Glomerular visceral epithelial cell (primary cell): ENCODE measurements around the gene MYO1G.
"Not testable (repeated sequence)": the region's sequence is repeated elsewhere in the genome, so short reads cannot be mapped to it uniquely, and the experiment has no call there.

Experiments
- DNase-seq: peaks from one replicate; pipeline ENCODE4 v3.0.0-alpha.2; 2016; ENCODE audit errors: extremely low spot score

Gene MYO1G

DNA sequence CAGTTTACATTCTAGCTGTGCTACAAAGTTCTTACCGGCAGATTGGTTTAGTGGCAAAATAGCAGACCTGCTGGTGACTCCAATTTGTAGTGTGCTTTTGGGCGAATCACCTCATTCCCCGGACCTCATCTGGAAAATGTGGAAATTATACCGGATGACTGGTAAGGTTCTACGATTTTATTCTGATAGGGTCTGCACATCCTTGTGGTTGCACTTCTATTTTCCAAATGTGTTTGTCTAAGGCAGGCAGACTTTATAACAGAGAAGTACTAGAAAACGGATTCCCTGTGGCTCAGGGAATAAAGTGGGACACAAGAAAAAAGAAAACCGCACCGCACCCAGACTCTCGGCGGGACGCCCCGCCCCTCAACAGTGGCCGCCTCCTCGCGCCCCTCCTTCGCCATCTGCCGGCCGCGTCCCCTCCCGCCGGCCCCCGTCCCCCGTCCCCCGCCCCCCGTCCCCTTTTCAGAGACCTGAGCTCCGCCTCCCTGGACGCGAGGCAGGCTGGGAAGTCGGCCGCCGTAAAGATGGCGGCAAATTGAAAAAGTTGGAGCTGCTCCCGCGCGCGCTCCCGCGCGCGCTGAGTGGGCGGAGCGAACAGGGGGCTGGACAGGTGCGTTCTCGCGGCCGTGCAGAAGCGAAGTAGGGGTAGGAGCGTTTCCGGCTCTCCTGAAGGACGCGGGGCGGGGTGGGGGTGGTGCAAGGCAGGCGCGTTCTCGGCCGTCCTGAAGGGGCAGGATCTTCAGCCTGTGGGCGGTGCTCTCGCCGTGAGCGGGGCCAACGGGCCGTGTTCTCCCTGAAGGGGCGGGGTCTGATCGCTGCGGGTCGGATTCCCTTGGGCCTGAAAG is 20.7 kb upstream of the MYO1G start:
- peak; percentile 99 for DNase-seq

DNA sequence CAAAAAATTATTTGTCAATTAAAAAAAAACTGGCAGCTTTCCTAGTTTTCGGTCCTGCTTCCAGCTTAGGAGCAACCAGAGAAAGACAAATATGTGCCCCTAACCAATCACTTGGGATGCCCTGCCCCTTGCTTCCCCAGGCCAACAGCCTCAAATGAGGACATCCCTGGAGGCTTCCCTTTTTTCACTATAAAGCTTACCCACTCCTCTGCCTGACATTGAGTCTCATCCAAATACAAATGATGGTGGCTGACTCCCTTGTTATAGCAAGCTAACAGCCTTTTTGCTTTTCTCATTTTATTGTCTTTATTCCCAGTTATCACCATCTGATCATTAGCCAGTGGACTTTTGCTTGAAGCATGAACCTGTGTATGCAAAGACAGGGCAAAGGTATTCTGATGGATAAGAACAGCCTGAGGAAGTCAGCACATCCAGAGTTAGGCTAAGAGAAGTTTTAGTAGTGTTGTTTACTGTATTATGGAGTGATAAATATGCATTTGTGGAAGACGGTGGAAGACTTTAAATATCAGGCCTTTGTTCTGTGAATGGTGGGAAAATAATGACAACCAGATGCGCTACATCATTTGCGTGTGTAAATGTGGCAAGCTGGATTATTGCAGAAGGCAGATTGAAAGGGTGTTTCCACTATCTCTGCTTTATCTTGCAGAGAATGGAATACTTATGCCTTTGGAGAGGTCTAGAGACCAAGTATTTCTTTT is 19.5 kb upstream of the MYO1G start:
- no peak for DNase-seq

DNA sequence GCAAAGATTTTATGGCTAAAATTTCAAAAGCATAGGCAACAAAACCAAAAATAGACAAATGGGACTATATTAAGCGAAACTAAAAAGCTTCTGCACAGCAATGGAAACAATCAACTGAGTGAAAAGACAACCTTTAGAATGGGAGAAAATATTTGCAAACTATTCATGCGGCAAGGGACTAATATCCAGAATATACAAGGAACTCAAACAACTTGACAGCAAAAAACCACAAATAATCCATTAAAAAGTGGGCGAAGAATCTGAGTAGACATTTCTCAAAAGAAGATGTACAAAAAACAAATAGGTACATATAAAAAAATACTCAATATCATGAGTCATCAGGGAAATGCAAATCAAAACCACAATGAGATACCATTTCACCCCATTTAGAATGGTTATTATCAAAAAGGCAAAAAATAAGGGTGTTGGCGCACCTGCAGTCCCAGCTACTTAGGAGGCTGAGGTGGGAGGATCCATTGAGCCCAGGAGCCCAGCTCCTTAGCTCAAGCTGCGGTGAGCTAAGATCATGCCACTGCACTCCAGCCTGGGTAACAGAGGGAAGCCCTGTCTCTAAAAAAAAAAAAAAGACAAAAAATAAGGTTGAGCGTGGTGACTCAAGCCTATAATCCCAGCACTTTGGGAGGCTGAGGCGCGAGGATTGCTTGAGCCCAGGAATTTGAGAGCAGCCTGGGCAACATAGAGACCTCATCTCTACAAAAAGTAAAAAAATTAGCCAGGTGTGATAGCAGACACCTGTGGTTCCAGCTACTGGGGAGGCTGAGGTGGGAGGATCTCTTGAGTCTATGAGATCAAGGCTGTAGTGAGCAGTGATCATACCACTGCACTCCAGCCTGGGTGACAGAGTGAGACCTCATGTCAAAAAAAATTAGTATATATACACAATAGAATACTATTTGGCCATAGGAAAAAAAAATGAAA is 17.0 kb upstream of the MYO1G start:
- no peak for DNase-seq

DNA sequence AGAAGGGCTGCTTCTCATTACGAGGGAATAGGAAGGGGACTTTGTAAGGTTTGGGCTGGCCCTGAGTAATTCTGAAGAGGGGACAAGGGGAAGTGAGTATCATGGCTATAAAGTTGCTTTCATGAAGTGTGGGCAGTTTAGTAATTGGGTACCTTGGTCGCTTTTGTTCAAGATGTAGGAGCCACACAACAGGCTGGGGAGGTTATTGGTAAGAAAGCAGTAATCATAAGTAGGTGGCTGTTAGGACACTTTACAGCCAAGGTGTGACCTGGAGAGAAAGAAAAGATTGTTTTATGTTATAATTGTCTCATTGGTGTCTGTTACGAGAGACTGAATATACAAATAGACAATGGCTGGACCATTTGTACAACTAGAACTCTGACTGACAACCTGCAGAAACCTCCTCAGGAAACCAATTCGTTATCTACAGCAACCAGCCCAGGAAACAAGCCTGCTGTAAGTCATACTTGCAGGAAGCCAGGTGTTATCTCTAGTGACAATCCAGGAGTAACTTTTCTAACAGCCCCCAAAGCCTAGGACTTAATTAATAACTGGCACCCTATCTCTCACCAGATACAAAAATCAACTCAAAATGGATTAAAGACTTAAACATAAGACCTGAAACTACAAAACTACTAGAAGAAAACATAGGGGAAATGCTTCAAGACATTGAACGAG is 16.2 kb upstream of the MYO1G start:
- no peak for DNase-seq

DNA sequence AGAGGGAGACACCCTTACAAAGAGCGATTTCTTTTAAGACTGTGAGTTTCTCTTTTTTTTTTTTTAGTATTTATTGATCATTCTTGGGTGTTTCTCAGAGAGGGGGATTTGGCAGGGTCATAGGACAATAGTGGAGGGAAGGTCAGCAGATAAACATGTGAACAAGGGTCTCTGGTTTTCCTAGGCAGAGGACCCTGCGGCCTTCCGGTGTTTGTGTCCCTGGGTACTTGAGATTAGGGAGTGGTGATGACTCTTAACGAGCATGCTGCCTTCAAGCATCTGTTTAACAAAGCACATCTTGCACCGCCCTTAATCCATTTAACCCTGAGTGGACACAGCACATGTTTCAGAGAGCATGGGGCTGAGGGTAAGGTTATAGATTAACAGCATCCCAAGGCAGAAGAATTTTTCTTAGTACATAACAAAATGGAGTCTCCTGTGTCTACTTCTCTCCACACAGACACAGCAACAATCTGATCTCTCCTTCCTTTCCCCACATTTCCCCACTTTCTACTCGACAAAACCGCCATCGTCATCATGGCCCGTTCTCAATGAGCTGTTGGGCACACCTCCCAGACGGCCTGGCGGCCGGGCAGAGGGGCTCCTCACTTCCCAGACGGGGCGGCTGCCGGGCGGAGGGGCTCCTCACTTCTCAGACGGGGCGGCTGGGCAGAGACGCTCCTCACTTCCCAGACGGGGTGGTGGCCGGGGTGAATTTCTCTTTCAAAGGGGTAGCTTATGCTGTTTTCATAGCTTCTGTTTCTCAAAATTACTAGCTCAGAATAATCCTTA is 13.4 kb upstream of the MYO1G start:
- not testable (repeated sequence) for DNase-seq

DNA sequence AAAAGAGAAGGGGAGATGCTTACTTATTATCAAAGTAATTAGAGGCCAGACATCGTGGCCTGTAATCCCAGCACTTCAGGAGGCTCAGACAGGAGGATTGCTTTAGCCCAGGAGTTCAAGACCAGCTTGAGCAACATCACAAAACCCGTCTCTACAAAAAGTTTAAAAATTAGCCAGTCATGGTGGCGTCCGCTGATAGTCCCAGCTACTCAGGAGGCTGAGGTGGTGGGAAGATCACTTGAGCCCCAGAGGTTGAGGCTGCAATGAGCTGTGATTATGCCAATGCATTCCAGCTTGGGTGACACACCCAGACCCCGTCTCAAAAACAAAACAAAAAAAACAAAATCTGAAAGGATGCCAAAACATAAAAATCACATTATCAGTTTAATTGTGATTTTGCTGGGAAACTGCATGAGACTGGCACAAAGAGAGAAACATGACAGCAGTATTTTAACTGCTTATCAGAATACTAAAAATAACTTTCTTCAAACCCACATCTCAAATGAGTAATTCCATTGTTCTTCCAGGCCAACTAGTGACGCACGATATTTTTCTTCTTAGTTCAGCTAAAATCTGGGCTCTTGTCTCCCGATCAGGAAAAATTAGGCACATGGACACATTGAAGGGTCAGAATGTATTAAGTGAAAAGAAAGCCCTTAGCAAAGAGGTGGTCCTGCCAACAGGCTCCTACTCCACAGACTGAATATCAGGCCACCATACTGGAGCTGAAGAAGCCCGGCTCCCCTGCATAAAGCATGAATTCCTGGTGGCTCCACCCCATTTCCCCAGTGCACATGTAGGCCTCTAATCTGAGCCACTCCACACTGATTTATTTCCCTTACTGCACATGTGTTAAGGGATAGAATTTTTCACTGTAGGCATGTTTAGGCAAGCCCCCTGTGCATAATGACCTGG is 11.6 kb upstream of the MYO1G start:
- peak; percentile 23 for DNase-seq

DNA sequence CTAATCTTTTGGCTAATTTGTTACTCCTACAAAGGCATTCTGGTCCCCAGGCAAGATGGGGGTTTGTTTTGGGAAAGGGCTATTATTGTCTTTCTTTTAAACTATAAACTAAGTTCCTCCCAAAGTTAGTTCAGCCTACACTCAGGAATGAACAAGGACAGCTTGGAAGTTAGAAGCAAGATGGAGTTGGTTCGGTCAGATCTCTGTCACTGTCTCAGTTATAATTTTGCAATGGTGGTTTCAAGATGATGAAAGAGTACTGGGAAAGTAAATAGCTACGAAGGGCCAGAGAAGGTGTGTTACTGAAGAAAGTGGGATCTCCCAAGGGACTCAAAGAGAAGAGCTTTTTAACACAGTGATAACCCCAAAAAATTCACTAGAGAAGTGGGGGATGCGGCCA is 10.3 kb upstream of the MYO1G start:
- no peak for DNase-seq

DNA sequence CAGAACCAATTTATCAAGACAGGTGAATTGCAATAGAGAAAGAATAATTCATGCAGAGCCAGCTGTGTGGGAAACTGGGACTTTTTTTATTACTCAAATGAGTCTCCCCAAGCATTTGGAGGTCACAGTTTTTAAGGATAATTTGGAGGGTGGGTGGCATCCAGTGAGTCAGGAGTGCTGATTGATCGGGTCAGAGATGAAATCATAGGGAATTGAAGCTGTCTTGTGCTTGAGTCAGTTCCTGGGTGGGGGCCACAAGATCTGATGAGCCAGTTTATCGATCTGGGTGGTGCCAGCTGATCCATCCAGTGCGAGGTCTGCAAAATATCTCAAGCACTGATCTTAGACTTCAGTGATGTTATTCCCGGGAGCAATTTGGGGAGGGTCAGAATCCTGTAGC is 9.9 kb upstream of the MYO1G start:
- DNase-seq = no peak

DNA sequence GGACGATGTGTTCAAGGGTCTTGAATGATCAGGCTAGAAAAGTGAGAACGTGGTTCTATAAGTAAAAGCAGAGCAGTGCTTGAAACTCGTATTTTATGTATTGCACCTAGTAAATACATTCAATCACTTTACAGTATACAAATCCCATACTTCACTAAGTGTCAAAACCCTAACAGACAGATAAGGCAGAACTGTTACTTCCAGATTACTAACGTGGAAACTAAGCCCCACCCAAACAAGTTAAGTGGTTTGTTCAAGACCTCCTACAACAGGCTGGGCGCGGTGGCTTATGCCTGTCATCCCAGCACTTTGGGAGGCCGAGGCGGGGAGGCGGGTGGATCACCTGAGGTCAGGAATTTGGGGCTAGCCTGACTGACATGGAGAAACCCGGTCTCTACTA is 9.2 kb upstream of the MYO1G start:
- no peak for DNase-seq

DNA sequence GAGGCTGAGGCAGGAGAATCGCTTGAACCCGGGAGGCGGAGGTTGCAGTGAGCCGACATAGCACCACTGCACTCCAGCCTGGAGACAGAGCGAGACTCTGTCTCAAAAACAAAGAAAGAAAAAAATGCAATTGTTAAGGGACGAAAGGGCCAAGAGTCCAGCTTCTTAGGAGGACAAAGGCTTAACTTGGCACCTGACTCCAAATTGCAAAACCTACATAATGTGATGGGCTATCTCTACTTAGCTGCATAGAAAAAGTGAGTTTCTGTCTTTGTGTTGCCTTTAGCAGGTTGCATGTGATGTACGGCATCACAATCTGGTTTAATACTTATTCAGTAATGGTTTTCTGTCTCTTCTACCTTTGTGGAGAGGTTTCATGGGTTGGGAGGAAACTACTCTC is 8.6 kb upstream of the MYO1G start:
- no peak for DNase-seq

DNA sequence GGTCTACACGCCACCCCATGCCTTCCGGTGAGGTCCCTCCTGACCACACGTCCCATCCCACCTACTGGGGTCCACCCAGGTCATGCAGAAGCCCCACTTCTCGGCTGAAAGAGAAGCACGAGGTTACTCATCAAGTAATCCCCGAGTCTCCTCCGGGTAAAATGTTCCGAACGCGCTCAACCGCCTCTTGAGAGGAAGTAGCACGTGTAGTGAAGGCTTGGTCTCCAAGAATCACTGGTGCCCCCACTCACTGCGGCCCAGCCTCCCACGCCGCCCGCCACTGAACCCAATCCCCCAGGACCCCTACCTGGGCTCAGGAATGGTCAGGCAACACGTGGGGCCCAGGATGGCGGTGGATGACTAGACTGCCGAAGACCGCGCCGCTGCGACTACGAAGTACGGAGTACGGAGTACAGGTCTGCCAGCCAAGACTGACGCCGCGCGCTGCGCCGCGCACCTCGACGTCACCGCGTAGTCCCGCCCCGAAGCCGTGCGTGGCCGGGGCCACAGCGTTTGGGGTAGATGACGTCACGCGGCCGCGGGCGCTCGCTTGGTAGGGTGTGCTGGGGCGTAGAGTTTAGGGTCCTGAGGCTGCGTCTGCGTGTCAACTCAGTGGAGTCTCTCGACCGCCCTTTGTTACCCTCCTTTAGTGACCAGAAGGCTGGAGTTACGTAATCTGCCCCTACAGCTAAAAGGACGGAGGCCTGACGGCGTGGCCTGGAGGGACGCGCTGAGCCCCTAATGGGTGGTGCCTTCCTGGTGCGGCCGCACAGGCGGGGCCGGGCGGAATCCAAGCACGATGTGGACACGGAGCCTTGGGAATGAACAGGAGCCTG is 7.6 kb upstream of the MYO1G start:
- peak; percentile 90 for DNase-seq

DNA sequence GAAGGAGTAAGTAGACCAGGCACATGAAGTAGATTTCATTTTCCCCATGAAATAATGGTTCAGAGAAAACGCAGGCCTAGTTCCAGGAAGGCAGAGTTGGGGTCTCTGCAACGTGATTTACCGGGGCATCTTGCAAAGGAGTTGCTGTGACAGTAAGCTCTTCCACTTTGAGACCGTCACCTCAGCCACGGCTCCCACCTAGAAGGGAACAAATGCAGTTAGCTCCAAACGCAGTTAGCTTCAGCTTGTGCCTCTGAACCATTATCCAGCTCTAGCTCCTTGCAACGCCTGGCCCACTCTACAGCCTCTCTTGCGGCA is 7.0 kb upstream of the MYO1G start:
- no peak for DNase-seq

DNA sequence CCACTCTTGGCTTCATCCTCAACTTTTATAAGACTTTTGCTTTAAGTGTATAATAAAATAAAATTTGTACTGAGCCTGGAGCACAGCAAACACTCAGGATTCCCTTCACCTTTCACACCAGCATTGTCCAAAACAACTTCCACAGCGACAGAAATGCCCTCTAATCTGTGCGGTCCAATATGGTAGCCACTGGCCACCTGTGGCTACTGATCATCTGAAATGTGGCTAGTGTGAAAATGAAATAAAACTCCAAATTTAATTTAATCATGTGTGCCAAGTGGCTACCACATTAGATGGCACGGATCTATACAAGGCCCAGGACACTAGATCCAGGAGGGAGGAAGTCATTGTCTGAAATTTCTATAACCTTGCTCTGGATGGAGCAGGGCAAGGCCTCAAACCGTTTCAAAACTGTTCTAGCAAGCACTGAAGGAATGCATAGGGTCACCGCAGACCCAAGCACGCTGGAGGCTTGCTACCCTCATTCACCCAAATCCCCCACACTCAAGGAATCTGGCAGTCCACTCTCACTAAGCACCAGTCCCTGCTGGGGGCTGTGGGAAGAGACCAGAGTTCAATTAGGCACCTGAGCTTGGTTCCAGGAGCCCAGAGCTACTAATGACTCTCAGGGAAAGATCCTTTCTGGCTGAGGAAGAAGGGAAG is 6.3 kb upstream of the MYO1G start:
- DNase-seq = no peak

DNA sequence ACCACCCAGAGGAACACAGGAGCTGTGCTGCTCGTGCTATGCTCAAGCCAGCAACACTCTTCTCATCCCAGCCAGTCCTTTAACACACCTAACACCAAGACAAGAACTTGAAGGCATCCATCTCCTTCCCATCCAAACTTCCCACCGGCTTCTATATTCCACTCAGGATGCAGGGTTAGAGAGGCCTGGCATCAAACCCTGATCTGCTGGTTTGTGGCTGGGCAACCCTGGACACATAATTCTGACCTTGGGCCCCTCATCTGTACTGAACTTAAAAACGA is 5.6 kb upstream of the MYO1G start:
- DNase-seq = no peak

DNA sequence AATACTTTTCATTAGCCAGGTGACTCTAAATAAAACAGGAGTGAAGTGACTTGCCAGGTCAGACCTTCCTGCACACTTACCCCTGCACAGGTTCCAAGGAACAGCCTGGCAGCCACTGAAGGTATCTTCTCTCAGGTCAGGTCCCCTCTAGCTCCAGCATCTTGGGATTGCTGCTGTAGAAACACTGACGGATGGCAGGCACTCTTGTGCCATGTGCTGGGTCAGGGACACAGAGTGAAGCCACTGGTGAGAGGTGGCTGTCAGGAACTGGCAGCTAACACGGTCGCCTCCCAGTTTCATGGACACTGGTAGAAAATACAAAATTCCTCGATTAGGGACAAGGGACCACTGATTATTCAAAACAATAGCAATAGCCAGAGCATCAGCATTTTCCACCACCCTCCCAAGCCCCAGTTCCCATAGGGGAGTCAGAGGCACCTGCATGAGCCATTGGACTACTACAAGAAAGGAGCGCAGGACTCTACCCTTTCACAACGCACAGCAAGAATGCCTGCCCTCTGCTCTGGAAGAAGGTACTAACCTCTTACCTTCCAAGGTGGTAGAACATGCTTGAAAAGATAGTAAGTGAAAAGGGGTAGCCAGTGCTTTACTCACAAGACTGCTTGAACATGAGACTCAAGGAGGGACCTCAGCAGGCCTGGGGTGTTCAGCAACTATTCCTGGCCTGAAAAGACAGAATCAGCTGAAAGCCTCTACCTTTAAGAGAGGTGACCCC is 5.1 kb upstream of the MYO1G start:
- DNase-seq = no peak

DNA sequence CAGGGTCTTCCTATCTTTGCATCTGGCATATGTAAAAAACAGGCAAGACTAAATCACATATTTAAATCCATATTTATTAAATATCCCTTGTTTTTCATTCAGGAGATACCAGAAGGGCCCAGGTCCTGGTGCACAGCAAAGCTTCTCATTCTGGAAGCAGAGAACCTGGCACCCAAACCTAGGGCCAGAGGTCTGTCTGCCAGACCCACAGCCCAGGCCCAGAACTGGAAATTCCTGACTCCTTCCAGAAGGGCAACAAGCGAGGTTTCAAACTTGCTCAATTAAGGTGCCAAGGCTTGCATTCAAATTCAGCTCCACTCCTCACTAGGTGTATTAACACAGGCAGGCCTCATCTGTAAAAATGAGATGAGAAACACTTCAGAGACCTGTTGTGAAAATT is 4.2 kb upstream of the MYO1G start:
- DNase-seq = no peak

DNA sequence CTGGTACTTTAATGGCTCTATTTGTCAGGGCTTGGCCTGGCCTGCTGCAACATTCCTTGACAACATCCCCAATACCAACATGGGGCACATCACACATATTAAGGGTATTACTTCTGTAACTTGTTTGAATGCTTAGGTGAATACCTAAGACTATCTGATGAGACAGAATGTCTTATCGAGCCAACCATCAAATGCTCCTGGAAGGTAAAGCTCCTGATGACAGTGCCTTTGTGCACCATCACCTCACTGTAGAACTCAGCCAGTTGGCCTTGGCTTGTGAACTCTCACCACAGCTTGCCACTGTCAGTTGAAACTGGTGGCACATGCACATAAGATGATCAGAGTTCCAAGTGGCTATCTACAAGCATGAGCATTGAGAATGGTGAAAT is 3.7 kb upstream of the MYO1G start:
- no peak for DNase-seq
